Measurements from ENCODE around the gene SMIM15. TPM values are rescaled to one million over a fixed set of nuclear protein-coding genes. Genes with fewer than 3 reads are reported as not detected.

SMIM15 gene
- total RNA-seq, 4 donors from 2014 or later: 6.2 to 17.1 (median 10.4) TPM

- intact Hi-C loops (cut with DNase I; ENCODE audit: low total_unique reads): no loop called here
- Histone ChIP-seq H3K4me1 (no peaks in the 10 kb centered on the region), H3K27ac (no peak overlapping the region), H3K4me3 (no peak overlapping the region), H3K36me3 (no peaks in the 10 kb centered on the region), H3K9me3 (no peaks in the 10 kb centered on the region), H3K27me3 (no peaks in the 10 kb centered on the region)
- no peak for ATAC-seq
- TF ChIP-seq, protein P1, sequence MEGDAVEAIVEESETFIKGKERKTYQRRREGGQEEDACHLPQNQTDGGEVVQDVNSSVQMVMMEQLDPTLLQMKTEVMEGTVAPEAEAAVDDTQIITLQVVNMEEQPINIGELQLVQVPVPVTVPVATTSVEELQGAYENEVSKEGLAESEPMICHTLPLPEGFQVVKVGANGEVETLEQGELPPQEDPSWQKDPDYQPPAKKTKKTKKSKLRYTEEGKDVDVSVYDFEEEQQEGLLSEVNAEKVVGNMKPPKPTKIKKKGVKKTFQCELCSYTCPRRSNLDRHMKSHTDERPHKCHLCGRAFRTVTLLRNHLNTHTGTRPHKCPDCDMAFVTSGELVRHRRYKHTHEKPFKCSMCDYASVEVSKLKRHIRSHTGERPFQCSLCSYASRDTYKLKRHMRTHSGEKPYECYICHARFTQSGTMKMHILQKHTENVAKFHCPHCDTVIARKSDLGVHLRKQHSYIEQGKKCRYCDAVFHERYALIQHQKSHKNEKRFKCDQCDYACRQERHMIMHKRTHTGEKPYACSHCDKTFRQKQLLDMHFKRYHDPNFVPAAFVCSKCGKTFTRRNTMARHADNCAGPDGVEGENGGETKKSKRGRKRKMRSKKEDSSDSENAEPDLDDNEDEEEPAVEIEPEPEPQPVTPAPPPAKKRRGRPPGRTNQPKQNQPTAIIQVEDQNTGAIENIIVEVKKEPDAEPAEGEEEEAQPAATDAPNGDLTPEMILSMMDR (IDR thresholded peaks at IDR 0.05 in 4 of 5, conservative IDR thresholded peaks at IDR 0.05 in 1 of 5): no peak
- no peak for TF ChIP-seq POLR2A (IDR thresholded peaks at IDR 0.05)
- DNase-seq: no peak
- in situ Hi-C loops (cut with MboI; ENCODE audit: low sequenced_read_pairs in 4 of 4): no loop called here
Measured at GRCh38 chr5:61141801-61142200, 20.5 kb downstream of the SMIM15 start.

GRCh38 chr5:61139931-61140330 lies 22.3 kb downstream of the SMIM15 start:
- no peak for ATAC-seq
- Histone ChIP-seq H3K27me3 (no peaks in the 10 kb centered on the region), H3K9me3 (no peaks in the 10 kb centered on the region), H3K4me1 (no peaks in the 10 kb centered on the region), H3K36me3 (no peaks in the 10 kb centered on the region), H3K27ac (no peak overlapping the region), H3K4me3 (no peak overlapping the region)
- no peak for DNase-seq
- in situ Hi-C loops (cut with MboI; ENCODE audit: low sequenced_read_pairs in 4 of 4): no loop called here
- TF ChIP-seq, protein P1 (IDR thresholded peaks at IDR 0.05 in 4 of 5, conservative IDR thresholded peaks at IDR 0.05 in 1 of 5): no peak
- no peak for TF ChIP-seq POLR2A (IDR thresholded peaks at IDR 0.05)
- intact Hi-C loops (cut with DNase I; ENCODE audit: low total_unique reads): no loop called here

GRCh38 chr5:61139094-61139873 lies 23.0 kb downstream of the SMIM15 start:
- Histone ChIP-seq H3K27ac (no peak overlapping the region), H3K27me3 (no peaks in the 10 kb centered on the region), H3K4me3 (no peak overlapping the region), H3K9me3 (no peaks in the 10 kb centered on the region), H3K36me3 (no peaks in the 10 kb centered on the region), H3K4me1 (no peaks in the 10 kb centered on the region)
- no peak for TF ChIP-seq POLR2A (IDR thresholded peaks at IDR 0.05)
- TF ChIP-seq, protein P1 (IDR thresholded peaks at IDR 0.05 in 4 of 5, conservative IDR thresholded peaks at IDR 0.05 in 1 of 5): no peak
- intact Hi-C loops (cut with DNase I; ENCODE audit: low total_unique reads): no loop called here
- DNase-seq (no peak), ATAC-seq (no peak)
- in situ Hi-C loops (cut with MboI; ENCODE audit: low sequenced_read_pairs in 4 of 4): no loop called here

DNA sequence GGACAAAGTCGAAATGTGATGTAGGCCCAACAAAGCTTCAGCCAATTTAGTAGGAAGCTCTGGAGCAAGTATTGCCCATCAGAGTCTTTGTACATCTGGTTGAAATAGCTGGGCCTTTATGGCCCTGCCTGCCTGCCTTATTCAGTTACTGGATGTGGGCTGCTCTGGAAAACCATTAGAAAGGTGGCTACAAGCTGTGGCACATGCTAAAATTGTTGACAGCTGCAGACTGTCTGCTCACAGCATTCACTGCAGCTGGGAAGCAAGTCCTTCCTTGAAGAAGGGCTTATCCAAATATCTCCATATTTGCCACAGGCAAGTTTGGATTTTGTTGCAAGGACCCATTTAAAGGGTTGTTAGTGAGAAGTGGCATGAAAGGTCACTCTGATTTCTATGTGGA lies 24.4 kb downstream of the SMIM15 start:
- no peak for TF ChIP-seq POLR2A (IDR thresholded peaks at IDR 0.05)
- TF ChIP-seq, protein P1 (IDR thresholded peaks at IDR 0.05 in 4 of 5, conservative IDR thresholded peaks at IDR 0.05 in 1 of 5): no peak
- intact Hi-C loops (cut with DNase I; ENCODE audit: low total_unique reads): no loop called here
- Histone ChIP-seq H3K27me3 (no peaks in the 10 kb centered on the region), H3K4me1 (no peaks in the 10 kb centered on the region), H3K36me3 (no peaks in the 10 kb centered on the region), H3K9me3 (no peaks in the 10 kb centered on the region), H3K27ac (no peak overlapping the region), H3K4me3 (no peak overlapping the region)
- no peak for ATAC-seq
- no peak for DNase-seq
- in situ Hi-C loops (cut with MboI; ENCODE audit: low sequenced_read_pairs in 4 of 4): no loop called here
